ENCODE results near the gene PIK3C2A.
A peak's percentile ranks its signal among the peaks of the same experiment; 100 is the strongest.

Gene PIK3C2A

GRCh38 chr11:17211286-17211685 is 3.5 kb upstream of the PIK3C2A start:
- no peak for DNase-seq (ENCODE audit: low read depth, low spot score)

- no peak for DNase-seq (ENCODE audit: low read depth, low spot score)
Measured at GRCh38 chr11:17209939-17210245, 2.1 kb upstream of the PIK3C2A start.

DNA sequence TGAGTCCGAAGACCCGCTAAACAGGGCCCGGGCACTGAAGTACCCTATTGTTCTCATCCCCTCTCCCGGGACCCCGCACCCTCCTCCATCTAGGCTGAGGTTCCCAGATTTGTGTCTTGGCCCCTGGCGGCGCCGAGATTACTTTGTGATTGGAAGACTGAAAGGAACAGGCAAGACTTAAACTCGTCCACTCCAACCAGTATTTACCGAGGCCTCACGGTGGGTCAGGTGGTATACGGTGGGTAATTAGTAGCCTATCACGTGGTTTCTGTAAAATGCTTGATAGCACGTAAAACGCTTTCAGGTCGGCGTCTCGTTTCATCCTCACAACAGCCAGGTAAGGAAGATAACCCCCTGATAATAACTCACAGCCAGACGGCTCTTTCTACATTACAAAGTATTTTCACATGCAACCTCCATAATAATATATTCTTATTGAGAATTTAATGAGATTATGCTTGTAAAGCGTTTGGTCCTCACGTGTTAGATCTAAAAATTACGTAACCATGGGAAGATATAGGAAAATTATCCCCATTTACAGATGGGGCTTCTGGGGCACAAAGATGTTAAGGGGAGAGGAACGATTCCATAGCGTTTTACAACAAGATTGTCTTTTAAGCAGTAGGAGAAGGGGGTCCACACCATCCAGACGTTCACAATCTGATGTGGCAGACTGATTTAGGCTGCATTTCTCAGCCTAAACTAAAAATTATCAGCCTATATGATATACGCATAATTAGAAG is 642 bp upstream of the PIK3C2A start:
- peak; percentile 25 for DNase-seq (ENCODE audit: low read depth, low spot score)

GRCh38 chr11:17206463-17206862 is 1.3 kb downstream of the PIK3C2A start:
- DNase-seq (ENCODE audit: low read depth, low spot score), result no peak

DNA sequence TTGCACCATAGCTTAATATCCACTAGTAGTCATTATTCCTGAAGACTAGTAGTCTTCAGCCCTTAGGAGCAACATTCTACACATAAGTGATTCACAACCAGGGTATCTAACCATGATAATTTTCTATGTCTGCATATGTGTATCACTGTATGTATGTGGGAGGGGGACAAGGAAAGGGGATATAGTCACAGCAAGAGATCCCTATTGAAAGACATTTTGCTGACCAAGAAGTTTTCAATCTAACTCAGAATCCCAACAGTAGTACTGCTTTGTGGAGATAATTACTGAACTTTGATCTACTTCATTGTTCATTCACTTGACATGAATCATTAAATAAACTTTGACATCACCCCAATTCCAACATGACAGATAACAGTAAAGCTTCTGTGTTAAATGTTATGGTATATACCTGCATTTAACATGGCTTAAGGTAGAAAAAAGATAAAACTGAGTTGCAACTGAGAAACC is 10.3 kb downstream of the PIK3C2A start:
- DNase-seq (ENCODE audit: low read depth, low spot score), result no peak

DNA sequence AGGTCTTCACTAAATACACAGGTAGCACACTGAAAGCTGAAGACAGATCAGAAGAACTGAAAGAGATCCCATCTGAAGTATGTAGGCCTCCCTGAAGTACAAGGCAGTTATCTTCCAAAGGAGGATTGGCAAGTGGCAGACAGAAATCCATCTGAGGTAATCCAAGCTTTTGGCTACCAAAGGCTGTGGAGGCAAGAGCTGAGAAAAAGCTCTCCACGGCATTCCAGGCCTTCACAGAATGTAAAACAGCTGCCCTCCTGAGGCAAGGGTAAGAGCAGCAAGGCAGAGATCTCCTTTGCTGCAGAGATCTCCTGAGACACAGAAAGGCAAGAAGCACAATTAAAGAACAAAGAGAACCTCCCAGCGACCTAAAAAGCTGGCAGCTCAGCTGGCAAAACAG is 19.1 kb downstream of the PIK3C2A start:
- no peak for DNase-seq (ENCODE audit: low read depth, low spot score)

DNA sequence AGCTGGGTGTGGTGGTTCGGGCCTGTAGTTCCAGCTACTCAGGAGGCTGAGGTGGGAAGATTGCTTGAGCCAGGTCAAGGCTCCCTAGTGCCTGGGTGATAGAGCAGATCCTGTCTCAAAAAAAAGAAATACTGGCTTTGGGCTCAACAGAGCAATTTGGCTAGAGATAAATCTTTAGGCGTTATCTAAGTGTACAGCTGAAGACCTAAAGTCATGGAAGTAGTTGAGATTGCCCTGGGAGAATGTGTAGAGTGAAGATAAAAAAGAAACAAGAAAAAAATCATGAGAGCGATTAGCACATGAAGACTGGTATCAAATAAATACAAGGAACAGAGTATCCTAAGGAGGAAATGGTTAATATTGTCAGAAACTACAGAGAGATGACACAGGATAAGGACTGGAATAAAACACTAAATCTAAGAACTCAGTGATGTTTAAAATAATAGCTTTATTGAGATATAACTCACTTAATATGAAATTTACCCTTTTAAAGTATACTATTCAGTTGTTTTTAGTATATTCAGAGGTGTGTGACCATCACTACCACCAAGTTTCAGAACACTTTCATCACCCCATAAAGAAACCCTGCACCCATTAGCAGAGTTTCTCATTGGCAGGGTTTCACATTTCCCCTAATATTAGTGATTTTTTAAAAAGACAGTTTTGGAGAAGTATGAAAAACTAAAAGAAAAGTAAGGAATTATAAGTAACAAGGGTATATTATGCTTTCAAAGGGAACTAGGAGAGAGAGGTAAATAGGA is 20.7 kb downstream of the PIK3C2A start:
- no peak for DNase-seq (ENCODE audit: low read depth, low spot score)

- no peak for DNase-seq (ENCODE audit: low read depth, low spot score)
Measured at GRCh38 chr11:17185938-17186337, 21.8 kb downstream of the PIK3C2A start.

GRCh38 chr11:17184882-17185587 is 22.8 kb downstream of the PIK3C2A start:
- no peak for DNase-seq (ENCODE audit: low read depth, low spot score)

GRCh38 chr11:17183836-17184235 is 23.9 kb downstream of the PIK3C2A start:
- no peak for DNase-seq (ENCODE audit: low read depth, low spot score)

DNA sequence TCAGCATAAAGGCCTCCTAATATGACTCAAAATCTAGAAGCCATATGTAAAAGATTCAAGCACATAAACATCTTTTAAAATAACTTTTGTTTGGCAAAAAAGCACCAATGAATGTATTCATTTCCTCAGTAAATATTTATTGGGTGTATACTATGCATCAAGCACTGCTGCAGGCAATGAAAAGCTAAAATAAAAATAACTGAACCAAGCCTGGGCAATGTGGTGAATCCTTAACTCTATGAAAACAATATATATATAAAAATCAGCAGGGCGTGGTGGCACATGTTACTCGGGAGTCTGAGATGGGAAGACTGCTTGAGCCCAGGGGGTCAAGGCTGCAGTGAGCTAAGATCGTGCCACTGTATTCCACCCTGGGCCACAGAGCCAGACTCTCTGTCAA is 27.8 kb downstream of the PIK3C2A start:
- DNase-seq (ENCODE audit: low read depth, low spot score), result no peak

- no peak for DNase-seq (ENCODE audit: low read depth, low spot score)
Measured at GRCh38 chr11:17173332-17173731, 34.5 kb downstream of the PIK3C2A start.

DNA sequence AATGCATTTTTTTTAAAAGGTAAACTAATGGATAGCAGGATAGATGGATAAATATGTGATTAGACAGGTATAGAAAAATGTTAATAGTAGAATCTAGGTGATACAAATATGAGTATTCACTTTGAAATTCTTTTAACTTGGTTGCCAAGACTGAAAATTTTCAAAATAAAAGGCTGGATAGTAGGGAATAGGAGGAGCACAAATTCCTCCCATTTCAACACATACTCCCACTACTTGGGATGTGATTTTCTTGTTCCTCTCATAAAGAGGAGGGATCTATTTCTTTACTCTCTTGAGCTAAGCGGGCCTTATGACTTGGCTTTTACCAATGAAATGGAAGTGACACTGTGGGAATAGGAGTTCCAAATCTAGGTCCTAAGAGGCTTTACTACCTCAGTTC is 35.9 kb downstream of the PIK3C2A start:
- no peak for DNase-seq (ENCODE audit: low read depth, low spot score)

- DNase-seq (ENCODE audit: low read depth, low spot score), result no peak
Measured at GRCh38 chr11:17171343-17171742, 36.4 kb downstream of the PIK3C2A start.

DNA sequence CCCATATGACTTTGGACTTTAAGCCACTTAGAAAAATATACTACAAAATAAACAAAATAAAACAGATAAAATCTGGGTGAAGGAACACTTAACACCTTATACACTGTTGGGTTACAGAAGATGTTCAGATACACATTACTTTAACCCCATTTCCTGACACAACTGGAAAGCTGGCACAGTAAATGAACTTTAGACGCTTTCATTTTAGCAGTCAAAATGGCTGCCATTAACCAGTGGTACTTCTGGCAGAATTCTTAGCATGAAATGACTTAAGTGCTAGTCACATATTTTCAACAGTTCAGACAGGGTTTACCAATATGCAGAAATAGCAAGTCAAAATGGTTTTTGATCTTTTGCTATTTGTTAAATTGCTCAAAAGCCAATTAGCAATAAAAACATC is 37.9 kb downstream of the PIK3C2A start:
- DNase-seq (ENCODE audit: low read depth, low spot score), result no peak

- DNase-seq (ENCODE audit: low read depth, low spot score), result no peak
Measured at GRCh38 chr11:17165247-17165890, 42.4 kb downstream of the PIK3C2A start.

GRCh38 chr11:17164361-17165246 is 43.2 kb downstream of the PIK3C2A start:
- no peak for DNase-seq (ENCODE audit: low read depth, low spot score)

DNA sequence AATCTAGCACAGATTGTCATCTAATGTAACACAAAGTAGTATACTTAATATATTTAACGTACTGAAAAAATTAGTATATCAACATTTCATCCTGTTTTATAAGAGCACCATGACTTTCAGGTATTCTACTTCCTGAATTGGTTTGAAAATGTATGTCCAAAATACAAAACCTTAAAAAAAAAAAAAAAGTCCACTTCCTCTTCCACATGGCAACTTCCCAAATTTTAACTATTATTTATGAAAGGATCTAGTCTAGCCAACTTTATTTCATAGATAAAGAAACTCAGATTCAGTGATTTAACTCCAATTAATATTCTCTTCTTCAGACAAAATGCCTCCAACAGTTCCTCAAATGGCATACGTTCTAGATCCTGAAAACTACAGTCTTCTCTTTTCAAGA is 44.0 kb downstream of the PIK3C2A start:
- DNase-seq (ENCODE audit: low read depth, low spot score), result no peak

GRCh38 chr11:17163291-17163690 is 44.5 kb downstream of the PIK3C2A start:
- no peak for DNase-seq (ENCODE audit: low read depth, low spot score)

GRCh38 chr11:17162376-17162775 is 45.4 kb downstream of the PIK3C2A start:
- no peak for DNase-seq (ENCODE audit: low read depth, low spot score)

GRCh38 chr11:17161515-17161914 is 46.3 kb downstream of the PIK3C2A start:
- DNase-seq (ENCODE audit: low read depth, low spot score), result no peak
